Epithelial cell of alveolus of lung (primary cell): ENCODE results near the gene HSPA8. TPM values are rescaled to one million over a fixed set of nuclear protein-coding genes. Genes with fewer than 3 reads are reported as not detected.

ENCODE experiments used
- total RNA-seq: library from RNA; depleted of rRNA; stranded (reverse); fragments of >200 nt; gene quantifications from 2 replicates; pipeline ENCODE4 v1.2.1, GENCODE V29; 2015

HSPA8 gene
- total RNA-seq, result 1,272 and 1,297 TPM in 2 replicates

GRCh38 chr11:123061403-123062157 lies at the start of gene HSPA8:
Gene HSPA8 (minus strand): TSS chr11:123062136. CDS start chr11:123061324, 812 bp downstream.

Other genes with a start within 250 kb of the HSPA8 start
- not detected in 2 replicates for gene CRTAM, start 223.6 kb downstream of the HSPA8 start, total RNA-seq
- gene JHY, start 179.4 kb downstream of the HSPA8 start, total RNA-seq, result 0.40 and 1.6 TPM in 2 replicates
- gene BSX, start 80.3 kb downstream of the HSPA8 start, total RNA-seq, result not detected in 2 replicates
- gene CLMP, start 133.1 kb upstream of the HSPA8 start, total RNA-seq, result 107 and 130 TPM in 2 replicates